Kidney (tissue), 14 donors: ENCODE data around the gene PCYT1A. TPM values are rescaled to one million over a fixed set of nuclear protein-coding genes. Genes with fewer than 3 reads are reported as not detected.
A peak's percentile ranks its signal among the peaks of the same experiment; 100 is the strongest.

ENCODE experiments used
- DNase-seq, 5 donors: peaks; one replicate each; pipeline ENCODE4 v3.0.0-alpha.2; 2013 to 2020
- FAIRE-seq: peaks from 2 replicates; lab custom pipeline; 2012; peaks lifted over from hg19 to GRCh38; lab: Jason Lieb, UNC
- H3K27ac ChIP-seq, 2 donors: one replicate each; pipeline ENCODE4 v1.7.0; 2013; ENCODE audit warnings: low read depth in 2 of 2, low read length in 2 of 2, inconsistent platforms in 1 of 2
- H3K27me3 ChIP-seq: one replicate; pipeline ENCODE4 v1.7.1; 2013; ENCODE audit warnings: low read length, inconsistent platforms; ENCODE audit not compliant: control insufficient read depth, insufficient read depth
- H3K36me3 ChIP-seq, 3 donors: one replicate each; pipeline versions ENCODE4 v1.7.0 to v1.7.1; 2013; ENCODE audit warnings: low read length in 3 of 3, control low read depth in 1 of 3, inconsistent platforms in 1 of 3; ENCODE audit not compliant: insufficient read depth in 3 of 3, control insufficient read depth in 2 of 3
- H3K4me1 ChIP-seq, 3 donors: one replicate each; pipeline versions ENCODE4 v1.7.0 to v1.7.1; 2013; ENCODE audit warnings: low read length in 3 of 3, inconsistent platforms in 1 of 3, low read depth in 1 of 3; ENCODE audit not compliant: control insufficient read depth in 2 of 3, insufficient read depth in 2 of 3
- H3K4me3 ChIP-seq, 3 donors: one replicate each; pipeline versions ENCODE4 v1.7.0 to v1.8.1; 2013; ENCODE audit warnings: low read length in 3 of 3, control low read depth in 1 of 3, inconsistent platforms in 1 of 3
- H3K9ac ChIP-seq, 3 donors: one replicate each; pipeline versions ENCODE4 v1.7.0 to v1.7.1; 2013; ENCODE audit warnings: low read length in 3 of 3, control low read depth in 1 of 3, inconsistent platforms in 1 of 3
- H3K9me3 ChIP-seq, 3 donors: one replicate each; pipeline versions ENCODE4 v1.7.0 to v1.7.1; 2013; ENCODE audit warnings: low read length in 3 of 3, control low read depth in 1 of 3, inconsistent platforms in 1 of 3; ENCODE audit not compliant: control insufficient read depth in 2 of 3, insufficient read depth in 1 of 3
- CTCF ChIP-seq: IDR thresholded peaks from 3 replicates; pipeline ENCODE4 v1.5.1; 2012; ENCODE audit warnings: mild to moderate bottlenecking, moderate library complexity, borderline replicate concordance; ENCODE audit not compliant: insufficient read depth; ENCODE audit errors: extremely low read depth
- intact Hi-C: fragments of 100-400 bp; cut with DNase I; formaldehyde crosslinking; loops from one replicate; pipeline ENCODE4 v1.11.1; 2022
- polyA plus RNA-seq: library from polyadenylated mRNA; stranded (reverse); fragments of 350-450 nt; fragmentation: Illumina TruSeq; extraction: RNeasy Lipid Tissue Mini Kit (QIAGEN cat#74804); gene quantifications from one replicate; pipeline ENCODE4 v1.2.3, GENCODE V29; 2014; ENCODE audit warnings: low read depth, low replicate concordance; ENCODE audit not compliant: insufficient read depth
- total RNA-seq: library from RNA; stranded (reverse); fragmentation: NEBNext Ultra II Directional; extraction: Animal tissue kit (Norgen Biotek cat#: 25700); gene quantifications from one replicate; pipeline ENCODE4 v1.2.1, GENCODE V29; 2021
- donor health status: control.
- donor health status: control.
- donor health status: control.
- donor health status: control.
- donor health status: control.
- donor health status: DM: yes; HTN: yes; CAD: no.
- donor health status: Normal renal cell carcinoma (clear cell type).

Gene PCYT1A
- total and polyA plus RNA-seq, 2 donors from 2014 or later: 19.6 to 57.6 TPM

- H3K4me1 ChIP-seq: peaks cover 0 to 3% (median 2%) of the 10 kb centered on the region in 3 donors
- intact Hi-C loops: no loop called here
- peak overlapping the region in 2 of 3 donors; percentile 3 to 50 for H3K4me3 ChIP-seq
- no peaks in the 10 kb centered on the region for H3K27me3 ChIP-seq
- DNase-seq (peak in 4 of 5 donors; percentile 62 to 83 (median 68)), FAIRE-seq (no peak)
- H3K27ac ChIP-seq: no peak overlapping the region
- TF ChIP-seq CTCF: no peak
- H3K9ac ChIP-seq: peak overlapping the region in 1 of 3 donors; percentile 4
- H3K36me3 ChIP-seq: no peaks in the 10 kb centered on the region
- no peaks in the 10 kb centered on the region for H3K9me3 ChIP-seq
Observed at GRCh38 chr3:196219194-196219969, 68.1 kb downstream of the PCYT1A start.

- no peak for FAIRE-seq
- Histone ChIP-seq H3K9me3 (no peaks in the 10 kb centered on the region), H3K4me3 (no peak overlapping the region), H3K27ac (no peak overlapping the region), H3K27me3 (no peaks in the 10 kb centered on the region), H3K36me3 (no peaks in the 10 kb centered on the region), H3K4me1 (peaks cover 0 to 3% (median 2%) of the 10 kb centered on the region in 3 donors), H3K9ac (no peak overlapping the region)
- intact Hi-C loops: no loop called here
- DNase-seq: no peak
- no peak for TF ChIP-seq CTCF
Observed at GRCh38 chr3:196218155-196218712, 69.3 kb downstream of the PCYT1A start.

- Histone ChIP-seq H3K27ac (no peak overlapping the region), H3K9ac (no peak overlapping the region), H3K4me1 (peaks cover 0 to 3% (median 2%) of the 10 kb centered on the region in 3 donors), H3K4me3 (peak overlapping the region in 1 of 3 donors; percentile 53), H3K36me3 (no peaks in the 10 kb centered on the region), H3K9me3 (no peaks in the 10 kb centered on the region), H3K27me3 (no peaks in the 10 kb centered on the region)
- DNase-seq: no peak
- no peak for TF ChIP-seq CTCF
- intact Hi-C loops: no loop called here
- FAIRE-seq: no peak
Observed at GRCh38 chr3:196217307-196218154, 70.0 kb downstream of the PCYT1A start.
